HG02943 (cell line): Measurements from ENCODE around the gene LPP.

Source experiments
- ATAC-seq: cut with Tn5 transposase; IDR thresholded peaks from one replicate; pipeline ENCODE4 v1.9.1; 2021; ENCODE audit warnings: mild to moderate bottlenecking, low read depth, moderate library complexity; ENCODE audit not compliant: unreplicated experiment

Gene LPP

GRCh38 chr3:188939814-188940572 is 786.0 kb downstream of the LPP start:
- ATAC-seq: no peak
